Nephron progenitor cell (in vitro differentiated cells): ENCODE results near the gene GRIK1.

ENCODE experiments used
- DNase-seq: peaks from one replicate; pipeline ENCODE4 v3.0.0; 2021
- H3K27ac Mint-ChIP-seq: 2 replicates; pipeline ENCODE4 v1.8.0; 2021; ENCODE audit warnings: mild to moderate bottlenecking, moderate library complexity, mixed read lengths
- H3K27me3 Mint-ChIP-seq: 2 replicates; pipeline ENCODE4 v1.8.0; 2021; ENCODE audit warnings: mild to moderate bottlenecking, low read depth, mixed read lengths; ENCODE audit not compliant: poor library complexity
- H3K36me3 Mint-ChIP-seq: 2 replicates; pipeline ENCODE4 v1.8.0; 2021; ENCODE audit warnings: low read depth, mixed read lengths
- H3K4me1 Mint-ChIP-seq: 2 replicates; pipeline ENCODE4 v1.8.0; 2021; ENCODE audit warnings: mixed read lengths
- H3K4me3 Mint-ChIP-seq: 2 replicates; pipeline ENCODE4 v1.8.0; 2021; ENCODE audit warnings: mild to moderate bottlenecking, moderate library complexity, mixed read lengths
- H3K9me3 Mint-ChIP-seq: 2 replicates; pipeline ENCODE4 v1.8.0; 2021; ENCODE audit warnings: mild to moderate bottlenecking, moderate library complexity, mixed read lengths
- TF ChIP-seq, protein P1 (sequence below): fragments of 200-600 bp; sonication (generic); IDR thresholded peaks from 2 replicates; pipeline ENCODE4 v1.5.0; 2021; ENCODE audit warnings: antibody characterized with exemption

GRIK1 gene

DNA sequence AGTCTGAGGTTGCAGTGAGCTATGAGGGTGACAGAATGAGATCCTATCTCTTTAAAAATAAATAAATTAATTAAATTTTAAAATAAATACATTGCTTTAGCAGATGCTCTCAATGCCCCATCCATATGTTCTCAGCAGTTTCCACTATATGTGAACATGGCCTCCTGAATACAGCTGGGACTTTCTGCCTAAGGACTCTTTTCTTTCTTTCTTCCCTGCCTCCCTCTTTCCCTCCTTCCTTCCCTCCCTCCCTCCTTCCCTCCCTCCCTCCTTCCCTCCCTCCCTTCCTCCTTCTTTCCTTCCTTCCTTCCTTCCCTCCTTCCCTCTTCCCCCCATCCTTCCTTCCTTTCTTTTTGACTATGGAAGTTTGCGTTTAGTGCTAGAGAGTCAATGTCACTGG, 10.2 kb upstream of the GRIK1 start:
- no peaks in the 10 kb centered on the region for H3K9me3 Mint-ChIP-seq
- H3K27ac Mint-ChIP-seq, result no peak overlapping the region
- peaks cover 16% of the 10 kb centered on the region for H3K4me1 Mint-ChIP-seq
- peaks cover 3% of the 10 kb centered on the region for H3K27me3 Mint-ChIP-seq
- DNase-seq, result no peak
- TF ChIP-seq, protein P1, sequence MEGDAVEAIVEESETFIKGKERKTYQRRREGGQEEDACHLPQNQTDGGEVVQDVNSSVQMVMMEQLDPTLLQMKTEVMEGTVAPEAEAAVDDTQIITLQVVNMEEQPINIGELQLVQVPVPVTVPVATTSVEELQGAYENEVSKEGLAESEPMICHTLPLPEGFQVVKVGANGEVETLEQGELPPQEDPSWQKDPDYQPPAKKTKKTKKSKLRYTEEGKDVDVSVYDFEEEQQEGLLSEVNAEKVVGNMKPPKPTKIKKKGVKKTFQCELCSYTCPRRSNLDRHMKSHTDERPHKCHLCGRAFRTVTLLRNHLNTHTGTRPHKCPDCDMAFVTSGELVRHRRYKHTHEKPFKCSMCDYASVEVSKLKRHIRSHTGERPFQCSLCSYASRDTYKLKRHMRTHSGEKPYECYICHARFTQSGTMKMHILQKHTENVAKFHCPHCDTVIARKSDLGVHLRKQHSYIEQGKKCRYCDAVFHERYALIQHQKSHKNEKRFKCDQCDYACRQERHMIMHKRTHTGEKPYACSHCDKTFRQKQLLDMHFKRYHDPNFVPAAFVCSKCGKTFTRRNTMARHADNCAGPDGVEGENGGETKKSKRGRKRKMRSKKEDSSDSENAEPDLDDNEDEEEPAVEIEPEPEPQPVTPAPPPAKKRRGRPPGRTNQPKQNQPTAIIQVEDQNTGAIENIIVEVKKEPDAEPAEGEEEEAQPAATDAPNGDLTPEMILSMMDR, result no peak
- no peak overlapping the region for H3K4me3 Mint-ChIP-seq
- no peaks in the 10 kb centered on the region for H3K36me3 Mint-ChIP-seq

DNA sequence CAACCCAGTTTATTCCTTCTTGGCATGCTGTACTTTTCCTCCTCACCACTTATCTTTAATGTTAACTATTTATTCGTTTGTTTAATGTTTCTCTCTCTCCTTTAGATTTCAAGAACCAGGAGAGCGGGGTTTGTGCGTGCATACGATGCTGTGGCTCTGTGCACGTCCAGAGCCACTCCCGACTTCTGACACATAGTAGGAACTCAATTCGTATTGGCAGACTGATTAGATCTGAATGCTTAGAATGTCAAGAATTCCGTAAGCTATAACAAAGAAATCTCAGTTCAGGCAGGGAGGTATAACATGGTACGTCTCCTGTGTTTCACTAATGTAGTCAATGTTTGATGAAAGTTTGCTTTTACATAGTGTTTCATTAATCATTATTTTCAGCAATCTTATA, 7.3 kb upstream of the GRIK1 start:
- no peaks in the 10 kb centered on the region for H3K4me1 Mint-ChIP-seq
- H3K27me3 Mint-ChIP-seq, result peaks cover 7% of the 10 kb centered on the region
- TF ChIP-seq, protein P1, result no peak
- no peaks in the 10 kb centered on the region for H3K9me3 Mint-ChIP-seq
- no peak overlapping the region for H3K27ac Mint-ChIP-seq
- no peaks in the 10 kb centered on the region for H3K36me3 Mint-ChIP-seq
- DNase-seq, result no peak
- H3K4me3 Mint-ChIP-seq, result no peak overlapping the region

DNA sequence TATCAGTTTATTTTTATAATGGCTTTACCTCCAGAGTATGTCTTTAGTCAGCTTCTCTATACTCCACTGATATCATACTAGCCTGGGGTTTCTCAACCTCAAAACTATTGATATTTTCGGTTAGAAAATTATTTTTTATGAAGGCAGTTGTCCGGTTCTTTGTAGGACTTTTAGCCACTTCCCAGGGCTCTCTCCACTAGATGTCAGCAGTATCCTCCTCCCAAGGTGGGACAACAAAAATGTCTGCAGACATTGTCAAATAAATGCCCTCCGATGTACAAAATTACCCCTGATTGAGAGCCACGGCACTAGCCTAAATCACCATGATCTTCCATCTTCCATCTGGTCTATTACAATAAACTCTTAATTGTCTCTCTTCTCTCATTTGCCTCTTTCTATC, 4.1 kb upstream of the GRIK1 start:
- Mint-ChIP-seq H3K4me3 (no peak overlapping the region), H3K36me3 (no peaks in the 10 kb centered on the region), H3K27me3 (peaks cover 40% of the 10 kb centered on the region), H3K9me3 (no peaks in the 10 kb centered on the region), H3K4me1 (peaks cover 7% of the 10 kb centered on the region), H3K27ac (no peak overlapping the region)
- TF ChIP-seq, protein P1, result peak; percentile 26
- DNase-seq, result no peak

DNA sequence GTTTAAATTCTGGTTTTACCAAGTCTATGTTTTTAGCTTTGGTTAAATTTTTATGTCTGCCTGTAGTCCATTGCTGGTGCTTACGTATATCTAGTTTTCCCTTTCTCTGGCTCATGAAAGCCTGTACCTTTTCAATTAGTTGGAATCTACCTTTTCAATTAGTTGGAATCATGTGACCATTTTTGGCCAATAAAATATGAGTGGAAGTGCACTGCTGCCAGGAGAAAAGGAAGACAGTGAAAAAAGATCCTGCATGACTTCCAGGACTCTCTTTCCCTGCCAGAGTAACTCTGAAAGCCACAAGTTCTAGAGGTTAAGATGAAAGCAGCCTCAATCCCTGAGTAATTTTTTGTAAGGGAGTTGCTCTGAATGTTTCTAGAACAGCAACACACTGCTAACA, 2.2 kb upstream of the GRIK1 start:
- no peak overlapping the region for H3K4me3 Mint-ChIP-seq
- TF ChIP-seq, protein P1, result no peak
- H3K36me3 Mint-ChIP-seq, result no peaks in the 10 kb centered on the region
- no peaks in the 10 kb centered on the region for H3K9me3 Mint-ChIP-seq
- no peak overlapping the region for H3K27ac Mint-ChIP-seq
- peaks cover 7% of the 10 kb centered on the region for H3K4me1 Mint-ChIP-seq
- no peak for DNase-seq
- peaks cover 56% of the 10 kb centered on the region for H3K27me3 Mint-ChIP-seq

DNA sequence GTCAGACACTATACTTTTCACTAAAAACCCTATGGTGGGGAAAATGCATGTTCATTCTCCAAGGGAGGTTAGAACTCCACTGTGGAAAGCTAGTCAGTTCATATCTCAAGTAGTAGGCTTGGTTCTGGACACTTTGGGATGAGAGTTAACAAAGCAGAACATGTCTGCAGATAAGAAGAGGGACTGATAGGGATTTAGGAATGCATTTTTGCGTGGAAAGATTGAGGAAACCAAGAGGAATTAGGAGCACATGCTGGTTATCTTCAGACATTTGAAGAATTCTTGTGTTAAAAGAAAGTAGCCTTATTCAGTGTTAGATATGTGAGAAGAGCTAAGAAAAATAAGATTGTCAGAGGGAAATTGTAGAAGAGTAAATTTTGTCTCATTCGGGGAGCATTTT, 1.2 kb upstream of the GRIK1 start:
- no peak overlapping the region for H3K4me3 Mint-ChIP-seq
- no peak overlapping the region for H3K27ac Mint-ChIP-seq
- H3K27me3 Mint-ChIP-seq, result peaks cover 66% of the 10 kb centered on the region
- H3K9me3 Mint-ChIP-seq, result no peaks in the 10 kb centered on the region
- H3K36me3 Mint-ChIP-seq, result no peaks in the 10 kb centered on the region
- TF ChIP-seq, protein P1, result no peak
- H3K4me1 Mint-ChIP-seq, result peaks cover 7% of the 10 kb centered on the region
- no peak for DNase-seq

DNA sequence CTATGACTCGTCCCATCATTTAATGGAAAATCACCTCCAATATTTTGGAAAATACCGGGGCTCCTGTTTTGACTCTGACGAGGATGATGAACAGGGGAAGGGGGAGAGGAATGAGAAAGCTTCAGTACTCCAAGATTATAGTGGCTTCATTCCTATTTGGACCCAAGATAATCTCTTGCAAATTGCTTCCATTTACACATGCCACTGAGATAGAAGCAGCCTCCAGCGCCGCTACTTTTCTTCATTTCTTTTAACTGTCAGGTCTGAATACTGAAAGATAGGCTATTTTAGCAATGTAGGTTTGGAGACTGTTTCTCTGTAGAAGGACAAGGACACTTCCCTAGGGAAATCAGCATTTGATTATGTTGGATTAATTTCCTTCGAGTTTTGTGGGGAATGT, 565 bp upstream of the GRIK1 start:
- Mint-ChIP-seq H3K27ac (no peak overlapping the region), H3K27me3 (peaks cover 66% of the 10 kb centered on the region), H3K9me3 (no peaks in the 10 kb centered on the region)

More for the DNA sequence above, 565 bp upstream of the GRIK1 start:
- Mint-ChIP-seq H3K4me1 (peaks cover 7% of the 10 kb centered on the region), H3K4me3 (peak overlapping the region; percentile 88), H3K36me3 (no peaks in the 10 kb centered on the region)
- no peak for DNase-seq
- TF ChIP-seq, protein P1, result no peak
